Measurements from ENCODE around the gene ANKRD6.
"Not testable (repeated sequence)": the region's sequence is repeated elsewhere in the genome, so short reads cannot be mapped to it uniquely, and the experiment has no call there.

The ANKRD6 gene

DNA sequence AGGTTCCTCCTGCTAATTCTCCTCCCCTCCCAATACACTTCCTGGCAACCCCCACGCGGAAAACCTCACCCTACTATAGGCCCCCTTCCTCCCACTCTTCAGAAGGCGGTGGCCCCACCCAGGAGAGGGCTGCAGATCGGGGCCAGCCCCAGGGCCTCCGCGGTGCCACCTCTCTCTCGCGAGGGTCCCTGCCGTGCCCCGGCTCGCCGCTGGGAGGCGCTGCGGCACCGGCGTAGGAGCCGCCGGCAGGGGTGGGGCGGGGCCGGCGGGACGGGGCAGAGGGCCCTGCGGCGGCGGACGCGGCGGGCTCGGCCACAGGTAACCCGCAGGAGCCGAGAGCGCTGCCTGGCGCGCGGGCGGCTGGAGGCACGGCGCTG lies at the start of gene ANKRD6:
Gene ANKRD6 (plus strand): TSS at position 278 of the 377 bp plus-strand sequence. CDS start 133,825 bp downstream, outside the sequence.
- H3K4me3 Mint-ChIP-seq, result peak within 1 kb of the TSS; percentile 73
- H3K27ac Mint-ChIP-seq, result peak within 1 kb of the TSS; percentile 50
- peaks cover 13% of the 10 kb centered on the region for H3K27me3 Mint-ChIP-seq
- H3K4me1 Mint-ChIP-seq (ENCODE audit: low read depth), result peaks cover 27% of the 10 kb centered on the region
- H3K9me3 Mint-ChIP-seq, result no peaks in the 10 kb centered on the region
- H3K36me3 Mint-ChIP-seq (ENCODE audit: low read depth), result no peaks in the 10 kb centered on the region

DNA sequence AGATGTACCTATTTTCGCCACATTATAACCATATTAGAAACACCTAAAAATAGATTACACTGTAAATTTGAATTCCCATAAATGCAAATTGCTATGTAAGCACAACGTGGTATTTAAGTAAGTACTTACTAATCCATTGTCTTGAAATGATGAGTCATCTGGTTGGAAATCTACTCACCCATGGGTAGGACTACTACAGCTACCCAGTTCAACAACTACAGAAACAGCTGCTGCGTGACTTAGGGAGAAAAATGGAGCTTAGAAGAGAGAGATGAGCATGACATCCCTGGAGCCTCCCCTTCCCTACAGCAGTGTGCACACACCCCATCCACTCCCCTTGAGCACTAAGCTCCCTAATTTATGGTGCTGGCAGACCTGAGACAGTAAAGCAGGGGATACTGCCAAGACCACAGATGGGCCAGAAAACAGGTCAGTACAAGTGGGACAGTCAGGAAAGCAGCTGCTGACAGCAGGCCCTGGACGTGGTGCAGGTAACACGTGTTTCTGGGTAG lies 47.7 kb upstream of the ANKRD6 start:
- Mint-ChIP-seq H3K9me3 (no peaks in the 10 kb centered on the region), H3K4me1 (ENCODE audit: low read depth) (peaks cover 10% of the 10 kb centered on the region), H3K27ac (no peak overlapping the region), H3K36me3 (ENCODE audit: low read depth) (no peaks in the 10 kb centered on the region), H3K4me3 (no peak overlapping the region), H3K27me3 (no peaks in the 10 kb centered on the region)

DNA sequence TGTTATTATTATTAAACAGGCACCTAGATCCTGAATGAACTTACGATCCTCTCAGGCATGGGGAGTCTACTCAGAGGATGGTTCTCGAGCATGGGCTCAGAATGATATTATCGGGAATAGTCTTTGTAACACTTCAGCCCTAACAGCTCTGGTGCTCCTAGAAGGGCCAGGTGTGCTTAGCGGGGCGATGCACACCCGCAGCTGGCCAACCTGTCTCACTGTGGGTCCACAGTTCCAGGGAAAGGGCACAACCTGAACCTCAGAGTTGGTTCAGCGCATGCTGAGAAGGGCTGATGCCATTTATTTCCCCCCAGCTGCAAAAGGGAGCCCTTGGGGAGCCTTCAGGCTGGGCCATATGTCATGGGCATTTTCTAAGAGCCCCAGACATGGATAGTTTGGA lies 47.1 kb upstream of the ANKRD6 start:
- no peaks in the 10 kb centered on the region for H3K9me3 Mint-ChIP-seq
- no peaks in the 10 kb centered on the region for H3K27me3 Mint-ChIP-seq
- no peaks in the 10 kb centered on the region for H3K36me3 Mint-ChIP-seq (ENCODE audit: low read depth)
- H3K4me1 Mint-ChIP-seq (ENCODE audit: low read depth), result peaks cover 10% of the 10 kb centered on the region
- H3K4me3 Mint-ChIP-seq, result no peak overlapping the region
- H3K27ac Mint-ChIP-seq, result no peak overlapping the region

DNA sequence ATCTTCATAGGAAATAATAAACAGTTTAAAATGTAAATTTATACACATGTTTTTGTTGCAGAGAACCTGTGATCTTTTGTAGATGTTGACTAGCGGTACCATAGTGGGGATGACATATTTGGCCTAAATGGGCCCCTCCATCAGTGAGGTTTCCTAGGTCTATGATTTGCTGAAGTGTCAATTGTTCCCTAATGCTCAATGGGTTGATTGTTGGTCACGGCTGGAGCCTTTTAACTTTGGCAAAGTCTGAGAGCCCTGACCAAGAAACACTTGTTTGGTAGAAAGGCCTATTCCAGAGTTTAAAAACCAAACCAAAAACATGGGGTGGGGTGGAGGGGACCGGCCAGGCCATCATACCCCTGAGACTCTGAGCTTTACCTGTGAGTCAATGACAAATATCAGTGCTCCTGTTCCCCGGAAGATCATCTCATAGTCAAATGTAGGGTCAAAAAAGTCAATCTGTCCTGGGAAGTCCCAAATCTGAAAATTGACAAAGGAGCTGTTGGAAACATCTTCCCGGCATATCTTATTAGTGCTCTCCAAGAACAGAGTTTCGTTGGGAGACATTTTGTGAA lies 45.9 kb upstream of the ANKRD6 start:
- H3K4me1 Mint-ChIP-seq (ENCODE audit: low read depth), result peaks cover 10% of the 10 kb centered on the region
- H3K9me3 Mint-ChIP-seq, result no peaks in the 10 kb centered on the region
- no peak overlapping the region for H3K4me3 Mint-ChIP-seq
- H3K27me3 Mint-ChIP-seq, result no peaks in the 10 kb centered on the region
- H3K27ac Mint-ChIP-seq, result no peak overlapping the region
- no peaks in the 10 kb centered on the region for H3K36me3 Mint-ChIP-seq (ENCODE audit: low read depth)

DNA sequence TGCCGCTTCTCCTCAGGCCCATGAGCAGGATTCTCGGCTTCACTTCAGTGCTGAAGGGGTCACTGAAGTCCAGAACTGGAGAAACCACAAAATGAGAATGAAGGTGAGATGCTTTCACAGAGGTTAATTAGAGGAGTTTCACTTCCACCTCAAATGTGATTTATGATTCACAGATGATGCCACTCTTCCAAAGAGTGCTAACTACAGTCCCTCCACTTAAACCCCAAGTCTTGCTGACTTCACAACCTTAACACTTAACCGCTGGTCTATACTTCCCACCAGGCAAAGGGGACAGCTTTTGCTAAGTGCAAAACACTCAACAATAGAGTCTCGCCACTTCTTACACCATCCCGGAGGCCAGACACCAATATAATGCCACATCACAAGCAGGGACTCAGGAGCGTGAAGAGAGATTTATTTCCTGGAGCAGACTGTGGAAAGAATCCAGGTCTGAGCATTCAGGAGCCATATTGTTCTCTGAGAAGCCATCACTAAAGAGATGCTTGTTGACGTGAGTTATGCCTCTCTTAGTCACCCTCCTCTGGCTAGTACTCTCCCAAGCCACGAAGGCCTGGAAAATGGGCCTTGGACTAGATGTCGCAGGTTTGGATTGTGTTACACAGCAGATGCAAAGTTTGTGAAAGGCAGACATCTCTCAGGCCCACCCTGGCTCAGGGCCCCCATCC lies 45.3 kb upstream of the ANKRD6 start:
- H3K4me3 Mint-ChIP-seq, result no peak overlapping the region
- no peak overlapping the region for H3K27ac Mint-ChIP-seq
- peaks cover 10% of the 10 kb centered on the region for H3K4me1 Mint-ChIP-seq (ENCODE audit: low read depth)
- no peaks in the 10 kb centered on the region for H3K9me3 Mint-ChIP-seq
- no peaks in the 10 kb centered on the region for H3K27me3 Mint-ChIP-seq
- H3K36me3 Mint-ChIP-seq (ENCODE audit: low read depth), result no peaks in the 10 kb centered on the region

DNA sequence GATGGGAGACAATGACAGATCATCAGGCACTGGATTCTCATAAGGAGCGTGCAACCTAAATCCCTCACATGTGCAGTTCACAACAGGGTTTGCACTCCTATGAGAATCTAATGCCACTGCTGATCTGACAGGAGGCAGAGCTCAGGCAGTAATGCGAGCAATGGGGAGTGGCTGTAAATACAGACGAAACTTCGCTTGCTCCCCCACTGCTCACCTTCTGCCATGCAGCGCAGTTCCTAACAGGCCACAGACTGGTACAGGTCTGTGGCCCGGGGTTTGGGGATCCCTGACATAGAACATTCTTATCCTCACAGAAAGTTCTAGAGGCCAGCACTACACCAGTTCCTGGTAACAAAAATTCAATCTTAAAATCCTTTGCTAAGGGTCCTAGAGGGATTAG lies 44.1 kb upstream of the ANKRD6 start:
- H3K27ac Mint-ChIP-seq, result no peak overlapping the region
- peaks cover 10% of the 10 kb centered on the region for H3K4me1 Mint-ChIP-seq (ENCODE audit: low read depth)
- no peak overlapping the region for H3K4me3 Mint-ChIP-seq
- no peaks in the 10 kb centered on the region for H3K27me3 Mint-ChIP-seq
- H3K9me3 Mint-ChIP-seq, result peaks cover 6% of the 10 kb centered on the region
- no peaks in the 10 kb centered on the region for H3K36me3 Mint-ChIP-seq (ENCODE audit: low read depth)

DNA sequence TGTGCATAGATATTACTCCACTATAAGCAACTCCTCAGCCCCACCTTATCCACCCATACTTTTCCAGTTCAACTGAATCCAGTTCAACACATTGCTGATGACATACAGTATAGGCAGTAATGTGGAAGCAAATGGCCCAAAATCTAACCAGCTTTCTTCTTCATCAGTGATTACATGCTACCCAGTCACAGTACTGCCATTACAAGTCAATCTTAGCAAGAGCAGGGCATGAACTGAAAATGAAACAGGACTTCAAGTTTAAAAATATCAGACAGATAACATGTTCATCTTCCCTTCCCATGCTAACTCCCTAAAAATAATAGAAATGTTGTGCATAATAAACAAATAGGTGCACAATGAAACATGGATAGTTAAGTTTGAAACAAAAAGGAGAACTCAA lies 40.1 kb upstream of the ANKRD6 start:
- peaks cover 6% of the 10 kb centered on the region for H3K9me3 Mint-ChIP-seq
- H3K4me3 Mint-ChIP-seq, result no peak overlapping the region
- H3K36me3 Mint-ChIP-seq (ENCODE audit: low read depth), result no peaks in the 10 kb centered on the region
- no peak overlapping the region for H3K27ac Mint-ChIP-seq
- peaks cover under 1% of the 10 kb centered on the region for H3K4me1 Mint-ChIP-seq (ENCODE audit: low read depth)
- no peaks in the 10 kb centered on the region for H3K27me3 Mint-ChIP-seq

DNA sequence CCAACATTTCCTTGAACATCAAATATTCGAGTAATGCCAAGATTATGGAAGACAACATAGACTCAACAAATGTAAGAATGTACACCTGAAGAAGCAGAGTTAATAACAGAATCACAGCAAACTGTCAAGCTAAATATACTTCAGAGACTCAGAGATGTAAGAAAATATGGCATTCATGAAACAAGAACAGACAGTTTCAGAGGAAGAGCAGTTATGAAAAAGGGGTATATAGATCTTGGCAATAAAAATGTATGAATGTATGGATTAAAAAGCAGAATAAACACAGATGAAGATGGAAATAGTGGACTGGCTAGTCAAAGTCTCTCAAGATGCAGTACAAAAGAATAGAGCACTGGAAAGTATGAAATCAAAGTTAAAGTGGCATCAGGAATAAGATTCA lies 39.3 kb upstream of the ANKRD6 start:
- Mint-ChIP-seq H3K36me3 (ENCODE audit: low read depth) (no peaks in the 10 kb centered on the region), H3K27me3 (no peaks in the 10 kb centered on the region), H3K4me1 (ENCODE audit: low read depth) (no peaks in the 10 kb centered on the region), H3K4me3 (no peak overlapping the region), H3K27ac (no peak overlapping the region), H3K9me3 (peaks cover 6% of the 10 kb centered on the region)

DNA sequence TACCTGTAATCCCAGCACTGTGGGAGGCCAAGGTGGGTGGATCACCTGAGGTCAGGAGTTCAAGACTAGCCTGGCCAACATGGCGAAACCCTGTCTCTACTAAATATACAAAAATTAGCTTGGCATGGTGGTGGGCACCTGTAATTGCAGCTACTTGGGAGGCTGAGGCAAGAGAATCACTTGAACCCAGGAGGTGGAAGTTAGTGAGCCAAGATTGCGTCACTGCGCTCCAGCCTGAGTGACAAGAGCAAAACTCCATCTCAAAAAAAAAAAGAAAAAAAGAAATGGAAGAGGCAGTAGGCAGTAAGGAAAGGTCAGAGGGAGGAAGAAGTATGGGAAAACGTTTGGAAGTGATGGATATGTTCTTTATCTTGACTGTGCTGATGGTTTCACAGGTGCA lies 35.1 kb upstream of the ANKRD6 start:
- not testable (repeated sequence) for H3K27me3 Mint-ChIP-seq; H3K4me3 Mint-ChIP-seq; H3K4me1 Mint-ChIP-seq (ENCODE audit: low read depth); H3K36me3 Mint-ChIP-seq (ENCODE audit: low read depth); H3K27ac Mint-ChIP-seq; H3K9me3 Mint-ChIP-seq

DNA sequence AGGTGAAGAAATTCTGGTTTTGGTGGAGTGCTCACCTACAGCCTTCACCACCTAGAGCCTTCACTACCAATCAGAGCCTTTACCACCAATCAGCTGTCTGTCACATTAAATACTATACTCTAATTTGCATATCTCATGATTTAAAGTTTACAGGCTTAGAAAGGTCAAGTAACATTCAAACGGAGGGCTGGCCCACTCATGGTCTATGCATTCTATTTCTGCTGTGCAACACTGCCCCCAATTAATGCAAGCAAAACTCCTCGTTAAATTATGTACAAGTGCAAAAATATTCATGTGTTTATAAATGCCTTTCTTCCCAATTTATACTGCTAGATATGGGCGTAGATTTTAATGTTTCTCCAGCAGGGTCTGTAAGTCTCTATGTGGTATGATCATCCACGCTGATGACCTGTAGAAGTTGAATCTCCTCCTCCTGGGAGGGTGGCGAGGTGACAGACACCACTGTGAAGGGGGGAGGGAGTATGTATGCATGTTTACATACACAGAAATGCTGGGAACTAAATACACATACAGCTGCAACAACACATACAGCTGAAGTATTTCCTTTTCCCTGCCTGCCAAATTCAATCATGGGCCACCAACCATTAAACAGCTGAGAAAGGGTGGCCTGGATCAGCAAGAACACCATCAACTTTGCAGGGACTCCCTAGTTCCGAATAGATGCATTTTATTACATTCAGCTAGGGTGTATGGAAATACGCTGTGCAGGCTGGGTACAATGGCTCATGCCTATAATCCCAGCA lies 34.0 kb upstream of the ANKRD6 start:
- Mint-ChIP-seq H3K9me3 (no peaks in the 10 kb centered on the region), H3K27ac (no peak overlapping the region), H3K27me3 (no peaks in the 10 kb centered on the region), H3K4me3 (no peak overlapping the region), H3K36me3 (ENCODE audit: low read depth) (no peaks in the 10 kb centered on the region), H3K4me1 (ENCODE audit: low read depth) (no peaks in the 10 kb centered on the region)

DNA sequence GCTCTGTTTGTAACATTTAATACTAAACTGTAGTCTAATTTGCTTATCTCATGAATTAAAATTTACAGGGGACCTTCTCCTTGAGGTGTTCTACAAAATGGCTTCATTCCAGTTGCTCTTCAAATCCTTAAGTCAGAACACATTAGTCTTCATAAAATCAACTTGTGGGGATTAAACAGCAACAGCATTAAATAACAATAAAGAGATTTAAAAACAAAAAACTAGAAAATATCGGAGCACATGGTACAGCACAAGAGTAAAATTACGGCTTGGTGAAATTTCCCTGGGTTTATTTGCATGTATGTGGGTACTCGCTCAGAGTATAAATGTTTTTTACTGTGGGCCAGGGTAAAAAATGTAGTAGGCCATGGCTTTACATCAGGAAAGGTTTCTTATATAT lies 32.9 kb upstream of the ANKRD6 start:
- Mint-ChIP-seq H3K4me3 (no peak overlapping the region), H3K36me3 (ENCODE audit: low read depth) (no peaks in the 10 kb centered on the region), H3K9me3 (no peaks in the 10 kb centered on the region), H3K27me3 (no peaks in the 10 kb centered on the region), H3K27ac (no peak overlapping the region), H3K4me1 (ENCODE audit: low read depth) (no peaks in the 10 kb centered on the region)

DNA sequence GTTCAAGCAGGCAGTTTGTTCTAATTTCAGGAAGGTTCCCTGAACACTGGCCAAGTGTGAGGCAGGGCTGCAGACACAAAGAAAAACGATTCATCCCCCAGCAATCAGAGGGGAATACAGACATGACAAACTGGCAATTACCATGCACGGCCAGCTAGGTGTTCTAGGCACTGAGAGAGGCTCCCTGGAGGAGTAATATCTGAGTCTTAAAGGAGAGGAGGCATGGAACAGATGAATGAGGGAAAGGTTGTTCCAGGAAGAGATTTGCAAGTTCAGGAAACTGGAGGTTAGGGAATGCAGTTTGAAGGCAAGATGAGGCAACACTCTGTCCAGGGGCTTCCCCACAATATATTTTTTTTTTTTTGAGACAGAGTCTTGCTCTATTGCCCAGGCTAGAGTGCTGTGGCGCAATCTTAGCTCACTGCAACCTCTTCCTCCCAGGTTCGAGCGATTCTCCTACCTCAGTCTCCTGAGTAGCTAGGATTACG lies 32.0 kb upstream of the ANKRD6 start:
- no peak overlapping the region for H3K27ac Mint-ChIP-seq
- H3K36me3 Mint-ChIP-seq (ENCODE audit: low read depth), result no peaks in the 10 kb centered on the region
- H3K4me3 Mint-ChIP-seq, result no peak overlapping the region
- no peaks in the 10 kb centered on the region for H3K9me3 Mint-ChIP-seq
- no peaks in the 10 kb centered on the region for H3K4me1 Mint-ChIP-seq (ENCODE audit: low read depth)
- no peaks in the 10 kb centered on the region for H3K27me3 Mint-ChIP-seq

DNA sequence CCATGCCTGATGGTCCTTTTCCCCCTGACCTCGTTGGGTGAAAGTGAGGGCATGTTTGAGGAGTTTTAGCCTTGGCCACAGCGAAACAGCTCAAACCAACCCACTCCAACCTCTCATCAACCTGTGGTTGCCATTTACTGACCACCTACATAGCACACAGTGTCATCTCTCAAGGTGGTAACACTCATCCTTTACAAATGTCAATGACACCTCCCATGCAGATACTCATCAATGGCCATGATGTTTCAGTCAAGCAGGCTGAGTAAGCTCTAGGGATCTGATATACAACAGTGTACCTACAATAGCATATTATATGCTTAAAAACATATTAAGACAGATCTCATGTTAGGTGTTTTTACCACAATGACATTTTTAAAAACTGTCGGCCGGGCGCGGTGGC lies 30.2 kb upstream of the ANKRD6 start:
- Mint-ChIP-seq H3K9me3 (no peaks in the 10 kb centered on the region), H3K4me3 (no peak overlapping the region), H3K27me3 (no peaks in the 10 kb centered on the region), H3K36me3 (ENCODE audit: low read depth) (no peaks in the 10 kb centered on the region), H3K4me1 (ENCODE audit: low read depth) (no peaks in the 10 kb centered on the region), H3K27ac (no peak overlapping the region)

DNA sequence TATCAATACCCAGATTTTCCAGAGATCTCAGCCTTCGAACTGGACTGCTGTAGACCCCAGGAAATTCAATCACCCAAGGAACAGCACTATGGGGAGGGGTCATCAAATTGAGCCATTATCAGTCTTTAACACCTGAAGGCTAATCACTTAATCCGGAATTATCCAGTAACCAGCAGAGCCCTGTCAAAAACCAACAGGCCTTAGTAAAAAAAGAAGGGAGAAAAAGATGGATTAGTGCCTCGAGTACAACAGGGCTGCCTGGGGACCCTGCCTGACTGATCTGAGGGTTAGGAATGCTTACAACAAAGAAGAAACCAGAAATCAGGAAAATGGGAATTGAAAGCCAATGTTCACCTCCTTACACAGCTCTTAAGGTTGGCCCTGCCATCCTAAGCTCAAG lies 28.4 kb upstream of the ANKRD6 start:
- H3K36me3 Mint-ChIP-seq (ENCODE audit: low read depth), result no peaks in the 10 kb centered on the region
- H3K9me3 Mint-ChIP-seq, result no peaks in the 10 kb centered on the region
- H3K27ac Mint-ChIP-seq, result no peak overlapping the region
- H3K27me3 Mint-ChIP-seq, result no peaks in the 10 kb centered on the region
- H3K4me3 Mint-ChIP-seq, result no peak overlapping the region
- H3K4me1 Mint-ChIP-seq (ENCODE audit: low read depth), result no peaks in the 10 kb centered on the region

DNA sequence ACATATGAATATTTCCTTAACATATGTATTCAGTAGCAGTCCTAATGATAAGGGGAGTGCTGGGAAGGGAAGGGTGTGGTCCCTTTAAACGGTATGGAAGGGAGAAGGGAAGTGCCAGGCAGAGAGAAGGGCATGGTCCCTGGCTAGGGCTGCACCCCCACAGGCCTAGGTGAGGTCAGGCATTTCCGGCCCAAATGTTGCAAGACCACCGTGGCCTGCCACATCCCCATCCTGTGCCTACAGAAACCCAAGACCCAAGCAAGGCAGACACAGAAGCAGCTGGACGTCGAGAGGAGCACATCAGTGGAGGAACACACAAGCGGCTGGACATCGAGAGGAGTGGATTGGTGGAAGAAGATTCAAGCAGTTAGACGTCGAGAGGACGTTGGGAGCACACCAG lies 26.8 kb upstream of the ANKRD6 start:
- Mint-ChIP-seq H3K36me3 (ENCODE audit: low read depth) (no peaks in the 10 kb centered on the region), H3K27me3 (no peaks in the 10 kb centered on the region), H3K27ac (no peak overlapping the region), H3K9me3 (no peaks in the 10 kb centered on the region), H3K4me1 (ENCODE audit: low read depth) (peaks cover 9% of the 10 kb centered on the region), H3K4me3 (no peak overlapping the region)
